GM18507 (cell line): ENCODE measurements around the gene CLHC1.
"Not testable (repeated sequence)": the region's sequence is repeated elsewhere in the genome, so short reads cannot be mapped to it uniquely, and the experiment has no call there.

Experiments
- DNase-seq: peaks from one replicate; pipeline ENCODE4 v3.0.0; 2011; ENCODE audit warnings: low read depth; ENCODE audit not compliant: insufficient read length; ENCODE audit errors: extremely low spot score
- FAIRE-seq: peaks from 2 replicates; lab custom pipeline; 2011; peaks lifted over from hg19 to GRCh38; lab: Jason Lieb, UNC

The CLHC1 gene

DNA sequence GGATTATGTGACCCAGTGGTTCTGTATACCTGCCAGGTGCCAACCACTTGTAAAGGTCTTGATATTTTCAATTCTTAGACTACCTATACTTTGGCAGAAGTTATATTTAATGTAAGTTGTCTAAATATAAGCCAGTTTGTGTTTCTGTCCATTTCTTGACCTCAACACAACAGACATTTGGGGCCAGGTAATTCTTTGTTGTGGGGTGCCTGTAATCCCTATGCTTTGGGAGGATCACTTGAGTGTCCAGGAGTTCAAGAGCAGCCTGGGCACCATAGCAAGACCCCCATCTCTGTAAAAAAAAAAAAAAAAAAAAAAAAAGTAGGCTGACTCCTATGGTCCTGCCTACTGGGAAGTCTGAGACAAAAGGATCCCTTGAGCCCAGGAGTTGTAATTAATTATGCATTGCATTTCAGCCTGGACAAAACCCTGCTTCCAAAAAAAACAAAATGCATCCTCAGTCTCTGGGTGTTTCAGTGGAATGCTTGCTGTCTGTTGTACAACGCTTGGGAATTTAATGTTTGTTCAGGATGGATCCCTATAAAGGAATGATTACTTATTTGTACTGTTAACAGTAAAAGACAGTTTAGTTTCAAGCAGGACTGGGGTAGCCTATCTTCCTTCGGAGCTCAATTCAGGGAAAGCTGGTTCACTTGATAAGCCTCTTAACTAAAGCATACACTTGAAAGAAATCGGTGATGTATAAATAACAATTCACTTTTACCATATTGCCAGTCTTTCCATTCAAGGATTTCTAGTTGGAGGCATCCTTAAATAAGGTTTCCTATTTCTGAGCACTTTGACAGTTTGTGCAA is 3.8 kb upstream of the CLHC1 start:
- no peak for DNase-seq
- FAIRE-seq: no peak

DNA sequence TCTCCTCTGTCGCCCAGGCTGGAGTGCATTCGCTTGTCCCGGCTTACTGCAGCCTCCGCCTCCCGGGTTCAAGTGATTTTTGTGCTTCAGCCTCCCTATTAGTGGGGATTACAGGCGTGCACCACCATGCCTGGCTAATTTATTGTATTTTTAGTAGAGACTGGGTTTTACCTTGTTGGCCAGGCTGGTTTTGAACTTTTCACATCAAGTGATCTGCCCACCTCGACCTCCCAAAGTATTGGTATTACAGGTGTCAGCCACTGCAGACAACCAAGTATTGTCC is 1.5 kb upstream of the CLHC1 start:
- no peak for DNase-seq
- FAIRE-seq: no peak

DNA sequence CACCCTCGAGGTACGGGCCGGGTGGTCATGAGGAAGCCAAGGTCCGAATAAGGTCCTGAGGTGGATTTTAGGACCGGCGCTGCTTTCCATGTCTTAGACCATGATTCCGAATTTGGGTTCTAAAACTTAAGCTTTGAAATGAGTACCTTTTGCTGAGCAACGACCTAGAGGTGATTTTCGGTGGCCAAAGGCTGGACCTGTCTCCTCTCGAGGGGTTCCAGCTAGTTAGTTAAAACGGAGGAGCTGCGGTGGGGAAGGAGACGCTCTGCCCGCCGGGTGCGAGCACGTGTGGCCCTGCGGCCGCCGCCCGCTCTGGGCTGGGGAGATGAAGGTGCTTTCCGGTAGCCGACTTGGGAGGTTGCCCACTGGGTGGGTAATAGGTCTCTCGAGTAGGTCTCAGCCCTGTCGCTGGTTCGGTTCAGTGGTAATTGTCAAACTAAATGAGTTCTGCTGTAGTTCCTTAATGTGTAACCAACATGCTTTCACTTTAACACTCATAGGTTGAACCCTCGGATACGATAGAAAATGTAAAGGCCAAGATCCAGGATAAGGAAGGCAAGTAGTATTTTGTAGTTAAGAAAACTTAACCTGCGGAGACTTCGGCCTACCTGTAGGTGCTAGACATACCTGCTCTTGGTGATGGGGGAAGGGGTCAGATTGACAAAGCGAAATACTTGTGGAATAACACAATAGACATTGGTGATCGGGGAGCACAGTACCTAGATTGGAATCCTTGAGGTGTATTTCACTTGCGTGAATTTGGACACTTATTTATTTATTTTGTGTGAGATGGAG is 967 bp upstream of the CLHC1 start:
- FAIRE-seq (peak; percentile 50), DNase-seq (peak; percentile 15)

GRCh38 chr2:55231546-55232083 is 478 bp downstream of the CLHC1 start:
- no peak for FAIRE-seq
- no peak for DNase-seq

GRCh38 chr2:55230551-55230950 is 1.5 kb downstream of the CLHC1 start:
- FAIRE-seq (no peak), DNase-seq (no peak)

- FAIRE-seq: no peak
- no peak for DNase-seq
Observed at GRCh38 chr2:55229221-55229620, 2.9 kb downstream of the CLHC1 start.

DNA sequence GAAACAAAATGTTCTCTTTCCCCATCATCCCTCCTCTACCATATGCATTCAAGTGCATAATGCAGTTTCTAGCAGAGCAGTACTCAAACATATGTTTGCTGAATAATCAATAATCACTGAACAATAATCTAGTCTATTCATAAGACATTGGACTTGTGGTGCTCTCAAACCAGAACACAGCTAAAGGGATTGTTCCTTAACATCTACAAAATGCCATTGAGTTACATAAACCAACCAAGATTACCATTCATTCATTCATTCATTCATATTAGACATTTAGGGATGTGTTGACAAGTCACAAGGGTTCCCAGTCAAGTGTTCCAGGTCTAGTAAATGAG is 3.9 kb downstream of the CLHC1 start:
- FAIRE-seq (no peak), DNase-seq (no peak)

GRCh38 chr2:55227437-55228225 is 4.5 kb downstream of the CLHC1 start:
- not testable (repeated sequence) for FAIRE-seq, DNase-seq

DNA sequence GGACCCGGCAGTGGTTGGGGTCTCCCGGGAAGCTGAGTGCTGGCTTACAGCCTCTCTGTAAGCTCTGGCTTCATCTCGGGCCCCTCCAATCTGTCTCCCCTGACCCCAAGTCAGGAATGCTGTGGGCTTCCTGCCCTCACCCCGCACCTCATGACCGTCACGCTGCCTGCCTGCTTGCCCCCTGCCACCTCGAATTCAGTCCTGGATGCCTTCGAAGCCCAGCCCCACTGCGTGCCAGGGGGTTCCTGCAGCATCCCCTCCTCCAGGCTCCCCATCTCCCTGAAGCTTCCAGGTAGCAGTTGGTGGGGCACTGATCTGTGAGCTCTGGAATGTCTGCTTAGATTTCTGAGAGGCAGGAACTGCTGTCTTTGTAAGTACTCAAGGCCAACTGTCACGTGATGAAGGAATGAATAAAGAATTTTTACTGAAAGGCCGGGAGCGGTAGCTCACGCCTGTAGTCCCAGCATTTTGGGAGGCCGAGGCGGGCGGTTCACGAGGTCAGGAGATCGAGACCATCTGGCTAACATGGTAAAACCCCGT is 6.5 kb downstream of the CLHC1 start:
- FAIRE-seq (no peak), DNase-seq (no peak)

DNA sequence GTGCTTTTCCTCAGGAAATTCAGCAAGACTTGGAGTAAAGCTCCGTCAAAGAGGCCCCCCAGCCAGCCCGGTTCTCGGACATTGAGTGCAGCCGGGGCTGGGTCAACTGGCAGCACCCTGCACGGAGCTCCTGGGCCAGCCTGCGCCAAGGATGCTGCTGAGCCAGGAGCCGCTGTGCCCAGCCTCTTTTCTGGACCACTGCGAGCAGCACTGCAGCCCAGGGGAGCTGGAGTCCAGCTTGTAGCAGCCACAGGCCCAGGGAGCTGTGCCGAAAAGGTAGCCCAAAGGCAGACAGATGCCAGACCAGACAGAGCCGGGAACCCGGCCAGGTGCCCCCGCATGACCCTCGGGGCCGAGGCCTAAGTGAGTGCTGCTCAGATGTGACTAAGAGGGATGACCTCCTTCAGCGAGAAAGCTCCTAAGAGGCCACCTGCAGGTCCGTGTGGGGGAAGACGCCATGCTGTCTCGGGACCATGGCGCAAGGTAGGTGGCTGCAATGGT is 7.3 kb downstream of the CLHC1 start:
- FAIRE-seq (no peak), DNase-seq (no peak)

DNA sequence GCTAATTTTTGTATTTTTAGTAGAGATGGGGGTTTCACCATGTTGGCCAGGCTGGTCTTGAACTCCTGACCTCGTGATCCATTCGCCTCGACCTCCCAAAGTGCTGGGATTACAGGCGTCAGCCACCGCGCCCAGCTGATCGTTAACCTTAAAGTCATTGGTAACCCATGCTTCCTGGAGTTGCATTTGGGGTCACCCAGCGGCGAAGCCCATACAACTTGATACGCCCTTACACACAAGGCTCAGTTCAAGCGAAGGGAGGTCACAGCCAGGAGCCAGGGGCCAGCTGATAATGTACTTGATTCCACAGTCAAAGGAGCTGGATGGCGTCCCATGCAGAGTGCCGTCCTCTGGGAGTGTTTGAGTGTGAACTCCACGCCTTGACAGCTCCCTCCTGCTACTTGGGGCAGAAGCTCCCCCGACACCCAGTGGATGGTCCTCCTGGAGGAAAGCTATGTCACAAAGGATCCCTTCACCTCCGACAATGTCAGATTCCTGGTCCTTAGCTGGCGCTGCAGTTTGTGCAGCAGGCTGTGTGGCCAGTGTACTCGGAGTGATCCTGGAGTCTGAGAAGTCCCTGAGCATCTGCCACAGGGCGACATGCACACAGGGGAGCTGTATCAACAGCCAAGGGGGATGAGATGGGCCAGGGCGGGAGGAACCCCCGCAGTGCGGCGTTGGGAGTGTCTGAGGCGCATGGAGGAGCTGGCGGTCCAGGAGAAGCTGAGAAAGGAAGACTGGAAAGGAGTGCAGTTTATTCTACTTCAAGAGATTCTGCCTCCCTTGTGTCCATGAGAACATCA is 7.9 kb downstream of the CLHC1 start:
- FAIRE-seq (no peak), DNase-seq (no peak)

DNA sequence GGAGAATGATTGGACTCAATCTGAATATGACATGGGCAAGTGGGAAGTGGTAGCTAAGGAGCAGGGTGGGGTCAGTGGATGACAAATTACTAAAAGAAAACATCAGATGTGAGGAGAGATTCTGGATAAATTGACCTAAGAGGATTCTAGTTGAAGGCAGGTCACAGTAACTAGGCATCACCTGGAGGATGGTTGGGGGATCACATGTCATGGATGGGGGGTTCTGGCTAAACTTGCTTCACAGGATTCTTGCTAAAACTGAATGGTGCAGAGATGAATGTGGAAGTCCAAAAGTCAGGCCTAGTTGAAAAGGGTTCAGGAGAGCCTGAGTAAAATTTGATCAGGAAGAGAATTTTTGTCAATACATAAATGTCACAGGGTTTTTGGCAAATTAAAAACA is 18.3 kb downstream of the CLHC1 start:
- DNase-seq: no peak
- FAIRE-seq: no peak

- no peak for FAIRE-seq
- no peak for DNase-seq
Observed at GRCh38 chr2:55204950-55205349, 27.1 kb downstream of the CLHC1 start.

DNA sequence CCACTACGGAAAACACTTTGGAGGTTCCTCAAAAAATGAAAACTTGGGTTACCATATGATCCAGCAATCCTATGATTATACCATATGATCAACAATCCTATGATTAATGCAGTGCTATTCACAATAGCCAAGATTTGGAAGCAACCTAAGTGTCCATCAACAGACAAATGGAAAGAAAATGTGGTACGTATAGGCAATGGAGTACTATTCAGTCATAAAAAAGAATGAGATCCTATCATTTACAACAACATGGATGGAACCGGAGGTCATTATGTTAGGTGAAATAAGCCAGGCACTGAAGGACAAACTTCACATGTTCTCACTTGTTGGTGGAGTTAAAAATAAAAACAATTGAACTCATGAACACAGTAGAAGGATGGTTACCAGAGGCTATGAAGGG is 27.6 kb downstream of the CLHC1 start:
- FAIRE-seq (no peak), DNase-seq (no peak)

GRCh38 chr2:55200416-55200815 is 31.7 kb downstream of the CLHC1 start:
- DNase-seq (no peak), FAIRE-seq (no peak)

DNA sequence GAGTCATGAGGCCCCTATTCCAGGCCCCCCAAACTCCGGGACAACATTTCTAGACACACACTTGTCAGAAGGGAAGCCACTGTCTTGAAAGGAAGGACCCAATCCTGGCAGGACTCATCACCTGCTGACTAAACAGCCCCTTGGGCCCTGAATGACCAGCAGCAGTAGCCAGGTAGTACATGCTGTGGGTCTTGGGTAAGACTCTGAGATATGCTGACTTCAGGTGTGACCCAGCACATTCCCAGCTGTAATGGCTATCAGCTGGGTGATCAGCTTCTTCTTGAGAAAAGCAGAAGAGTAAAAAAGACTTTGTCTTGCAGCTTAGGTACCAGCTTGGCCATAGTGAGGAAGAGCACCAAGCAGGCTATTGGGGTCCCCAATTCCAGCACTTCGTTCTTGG is 35.6 kb downstream of the CLHC1 start:
- DNase-seq (no peak), FAIRE-seq (no peak)

DNA sequence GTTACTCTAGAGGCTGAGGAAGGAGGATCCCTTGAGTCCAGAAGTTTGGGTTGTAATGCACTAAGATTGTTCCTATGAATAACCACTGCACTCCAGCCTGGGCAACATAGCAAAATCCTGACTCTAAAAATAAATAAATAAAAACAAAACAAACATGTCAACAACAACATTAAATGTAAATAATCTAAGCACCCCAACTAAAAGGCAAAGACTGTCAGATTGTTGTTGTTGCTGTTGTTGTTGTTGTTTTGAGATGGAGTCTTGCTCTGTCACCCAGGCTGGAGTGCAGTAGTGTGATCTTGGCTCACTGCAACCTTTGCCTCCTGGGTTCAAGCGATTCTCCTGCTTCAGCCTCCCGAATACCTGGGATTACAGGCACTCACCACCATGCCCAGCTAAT is 40.2 kb downstream of the CLHC1 start:
- FAIRE-seq: not testable (repeated sequence)

DNA sequence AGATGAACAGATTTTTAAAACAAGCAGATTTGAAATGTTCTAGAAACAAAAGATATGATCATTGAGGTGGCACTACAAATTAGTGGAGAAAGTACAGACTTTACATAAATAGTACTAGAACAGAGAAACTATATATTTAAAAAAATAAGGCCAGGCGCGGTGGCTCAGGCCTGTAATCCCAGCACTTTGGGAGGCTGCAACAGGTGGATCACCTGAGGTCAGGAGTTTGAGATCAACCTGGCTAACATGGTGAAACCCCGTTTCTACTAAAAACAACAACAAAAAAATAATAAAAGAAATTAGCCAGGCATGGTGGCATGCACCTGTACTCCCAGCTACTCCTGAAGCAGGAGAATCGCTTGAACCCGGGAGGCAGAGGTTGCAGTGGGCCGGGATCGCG is 45.3 kb downstream of the CLHC1 start:
- not testable (repeated sequence) for DNase-seq, FAIRE-seq

More for the DNA sequence above, 40.2 kb downstream of the CLHC1 start:
- DNase-seq: not testable (repeated sequence)

- peak; percentile 9 for FAIRE-seq
Observed at GRCh38 chr2:55180374-55180773, 51.7 kb downstream of the CLHC1 start.

More at GRCh38 chr2:55180374-55180773, 51.7 kb downstream of the CLHC1 start:
- DNase-seq: no peak
